Ovary (tissue), 3 donors: ENCODE results near the gene NID2.

ENCODE experiments used
- CTCF ChIP-seq, 3 donors: fragments of 450-650 bp in 2 of 3; fragments of 200-600 bp in 1 of 3; IDR thresholded peaks; one replicate each; pipeline versions ENCODE4 v1.5.1 to v1.8.0; 2016 to 2022; ENCODE audit warnings: antibody characterized with exemption in 3 of 3, mild to moderate bottlenecking in 1 of 3
- EP300 ChIP-seq: sonication (generic); formaldehyde crosslinking; IDR thresholded peaks from one replicate; pipeline ENCODE4 v1.6.1; 2017; ENCODE audit warnings: antibody characterized with exemption
- donor health status: DM: no; HTN: no; CAD: no.

DNA sequence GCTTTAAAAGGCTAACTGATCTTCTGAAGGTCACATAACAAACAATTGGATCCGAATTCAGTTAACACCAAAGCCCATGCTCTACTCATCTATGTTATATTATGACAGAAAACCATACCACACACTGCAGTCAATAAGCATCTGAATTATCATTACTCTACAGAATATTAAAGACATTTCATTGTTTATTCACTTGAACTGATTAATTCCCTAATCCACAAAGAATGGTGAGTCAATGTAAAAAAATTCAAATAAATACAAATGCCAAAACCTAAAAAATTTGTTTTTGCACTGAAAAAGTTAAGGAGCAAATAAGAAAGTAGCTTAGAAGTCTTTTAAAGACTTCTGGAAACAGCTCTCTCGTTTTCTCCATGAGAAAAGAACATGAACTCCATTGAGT, 13.7 kb downstream of the NID2 start:
- TF ChIP-seq CTCF (IDR thresholded peaks at IDR 0.05), result no peak
- TF ChIP-seq EP300, result no peak
